H4 (cell line): ENCODE data around the gene SMS. TPM values are rescaled to one million over a fixed set of nuclear protein-coding genes. Genes with fewer than 3 reads are reported as not detected.
A peak's percentile ranks its signal among the peaks of the same experiment; 100 is the strongest.

ENCODE experiments used
- DNase-seq: peaks from one replicate; pipeline ENCODE4 v3.0.0-alpha.2; 2015; ENCODE audit warnings: low spot score
- total RNA-seq: library from RNA; depleted of rRNA; stranded (reverse); fragments of >200 nt; shearing (Covaris generic); gene quantifications from 2 replicates; pipeline ENCODE4 v1.2.3, GENCODE V29; 2014

The SMS gene
- total RNA-seq, 1 experiment from 2014 or later: 188 TPM

DNA sequence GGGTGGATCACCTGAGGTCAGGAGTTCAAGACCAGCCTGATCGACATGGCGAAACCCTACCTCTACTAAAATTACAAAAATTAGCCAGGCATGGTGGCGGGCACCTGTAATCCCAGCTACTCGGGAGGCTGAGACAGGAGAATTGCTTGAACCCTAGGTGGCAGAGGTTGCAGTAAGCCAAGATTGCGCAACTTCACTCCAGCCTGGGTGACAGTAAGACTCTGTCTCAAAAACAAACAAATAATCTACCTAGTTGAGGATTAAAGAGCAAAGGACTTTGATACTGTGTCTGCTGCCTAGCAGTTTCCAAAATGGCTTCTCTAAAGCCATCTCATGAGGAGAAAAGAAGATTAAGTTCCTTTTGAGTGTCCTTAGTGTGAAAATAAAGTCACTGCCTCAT lies 37.8 kb downstream of the SMS start:
- DNase-seq: no peak

DNA sequence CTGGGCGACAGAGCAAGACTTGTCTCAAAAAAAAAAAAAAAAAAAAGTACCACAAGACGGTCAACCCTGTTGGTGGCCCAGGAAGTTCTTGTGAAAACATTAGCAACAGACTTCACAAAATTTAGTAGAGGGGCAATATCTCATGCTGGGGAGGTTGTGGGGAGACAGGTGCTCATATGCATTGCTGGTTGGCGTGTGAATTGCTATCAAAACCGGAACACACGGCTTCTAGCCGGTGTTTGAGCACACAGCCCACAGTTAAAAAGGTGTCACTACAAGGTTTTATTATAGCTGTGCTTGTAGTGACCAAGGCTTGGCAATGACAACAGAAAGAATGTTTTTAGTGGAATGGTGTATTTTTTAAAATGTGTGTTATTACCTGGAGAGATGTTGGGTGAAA lies 41.8 kb downstream of the SMS start:
- DNase-seq: no peak

DNA sequence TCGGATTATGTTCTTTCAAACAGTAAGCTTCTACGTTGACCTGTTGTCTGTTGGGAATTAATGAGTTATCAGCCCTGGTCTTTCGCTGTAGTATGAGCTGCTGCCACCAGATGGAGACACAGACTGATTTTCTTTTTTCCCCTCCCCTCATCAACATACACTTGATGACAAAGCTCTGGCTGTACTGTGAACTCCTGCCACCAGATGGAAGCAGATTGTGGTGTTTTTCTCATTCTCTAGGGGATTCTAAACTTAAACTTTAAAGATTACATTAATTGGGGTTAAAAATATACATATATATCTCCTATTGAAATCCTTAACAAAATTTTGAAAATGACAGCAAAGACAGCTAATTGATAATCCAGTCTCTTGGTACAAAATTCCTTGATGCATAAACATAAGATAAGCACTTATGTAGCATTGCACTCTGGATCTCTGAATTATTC lies 44.8 kb downstream of the SMS start:
- DNase-seq: peak; percentile 65

DNA sequence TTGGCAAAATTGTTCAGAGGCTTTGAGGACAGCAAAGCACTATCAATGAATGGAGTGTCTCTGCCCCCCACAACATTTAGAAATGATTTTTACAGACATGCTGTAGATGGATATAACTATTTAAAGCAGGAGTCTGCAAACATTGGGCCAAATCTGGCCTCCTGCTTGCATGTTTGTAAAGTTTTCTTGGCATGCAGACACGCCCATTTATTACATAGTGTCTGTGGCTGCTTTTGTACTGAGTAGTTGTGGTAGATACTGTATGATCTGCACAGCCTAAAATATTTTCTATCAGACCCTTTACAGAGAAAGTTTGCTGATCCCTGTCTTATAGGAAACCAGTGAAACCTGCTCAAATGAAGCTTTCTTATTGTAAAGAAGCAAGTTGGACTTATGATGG lies 46.1 kb downstream of the SMS start:
- no peak for DNase-seq

DNA sequence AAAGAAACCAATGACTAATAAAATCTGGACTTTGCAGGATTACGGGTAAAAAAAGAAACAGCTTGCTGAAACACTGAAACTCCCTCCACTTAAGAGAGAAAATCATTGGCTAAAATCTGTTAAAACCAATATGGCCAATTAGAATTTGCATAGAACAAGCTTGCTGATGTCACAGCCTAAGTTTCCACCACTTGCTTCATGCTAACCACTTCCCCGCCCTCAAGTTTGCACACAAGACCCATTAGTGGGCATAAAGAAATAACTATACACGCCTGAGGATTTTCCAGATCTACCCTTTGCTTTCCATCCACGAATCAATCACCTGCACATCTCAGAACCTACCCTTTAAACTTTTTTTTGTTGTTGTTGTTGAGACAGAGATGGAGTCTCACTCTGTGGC lies 48.9 kb downstream of the SMS start:
- DNase-seq: no peak

DNA sequence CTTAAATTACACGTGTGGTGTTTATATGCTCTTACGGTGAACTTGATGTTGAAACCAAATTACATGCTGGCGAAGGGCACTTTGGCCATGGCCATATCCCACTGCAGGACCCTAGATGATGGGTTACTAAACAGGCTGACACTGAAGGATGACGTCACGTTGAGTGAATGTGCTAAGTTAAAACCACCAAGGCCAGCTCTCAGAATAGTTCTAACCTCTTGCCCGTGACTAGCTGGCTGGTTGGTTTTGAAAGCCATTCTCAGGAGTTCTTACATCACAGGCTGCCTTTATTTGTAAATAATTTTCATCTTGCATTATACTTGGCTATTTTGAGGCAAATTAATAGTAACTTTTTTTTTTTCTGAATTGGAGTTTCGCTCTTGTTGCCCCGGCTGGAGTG lies 50.3 kb downstream of the SMS start:
- no peak for DNase-seq

DNA sequence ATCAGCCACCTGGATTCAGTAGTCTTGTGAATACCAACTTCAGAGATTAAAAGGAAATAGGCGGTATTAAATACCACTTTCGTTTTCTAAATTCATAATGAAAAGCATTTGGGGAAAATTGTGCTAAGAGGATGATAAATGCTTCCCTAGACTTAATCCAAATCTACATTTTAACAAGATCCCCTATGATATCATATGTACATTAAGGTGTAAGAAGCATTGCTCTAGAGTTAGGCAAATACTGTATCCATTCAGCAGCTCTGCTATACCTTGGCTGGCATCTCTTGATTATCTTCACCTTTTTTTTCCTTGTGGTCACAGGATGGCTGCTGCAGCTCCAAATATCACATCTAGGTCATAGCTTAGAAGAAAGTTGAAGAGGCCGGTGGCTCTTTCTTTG lies 51.0 kb downstream of the SMS start:
- no peak for DNase-seq

DNA sequence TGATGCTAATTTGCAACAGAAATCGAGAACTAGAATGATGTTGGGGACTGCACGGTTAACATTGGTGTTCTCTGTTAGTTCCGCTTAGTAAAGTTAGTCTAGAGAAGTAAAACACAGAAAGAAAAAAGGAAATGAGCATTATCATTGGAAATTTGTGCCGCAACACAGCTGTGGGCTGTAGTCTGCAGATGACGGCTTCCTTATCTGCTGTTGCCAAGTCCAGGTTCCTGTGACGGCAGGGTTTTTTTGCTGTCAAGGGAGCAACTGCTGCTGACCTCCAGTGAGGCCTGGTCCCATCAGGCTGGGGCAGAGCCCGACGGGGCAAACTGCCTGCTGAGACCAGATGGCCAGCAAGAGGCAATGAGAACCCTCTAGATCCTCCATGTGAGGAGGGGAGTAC lies 52.8 kb downstream of the SMS start:
- DNase-seq: no peak

DNA sequence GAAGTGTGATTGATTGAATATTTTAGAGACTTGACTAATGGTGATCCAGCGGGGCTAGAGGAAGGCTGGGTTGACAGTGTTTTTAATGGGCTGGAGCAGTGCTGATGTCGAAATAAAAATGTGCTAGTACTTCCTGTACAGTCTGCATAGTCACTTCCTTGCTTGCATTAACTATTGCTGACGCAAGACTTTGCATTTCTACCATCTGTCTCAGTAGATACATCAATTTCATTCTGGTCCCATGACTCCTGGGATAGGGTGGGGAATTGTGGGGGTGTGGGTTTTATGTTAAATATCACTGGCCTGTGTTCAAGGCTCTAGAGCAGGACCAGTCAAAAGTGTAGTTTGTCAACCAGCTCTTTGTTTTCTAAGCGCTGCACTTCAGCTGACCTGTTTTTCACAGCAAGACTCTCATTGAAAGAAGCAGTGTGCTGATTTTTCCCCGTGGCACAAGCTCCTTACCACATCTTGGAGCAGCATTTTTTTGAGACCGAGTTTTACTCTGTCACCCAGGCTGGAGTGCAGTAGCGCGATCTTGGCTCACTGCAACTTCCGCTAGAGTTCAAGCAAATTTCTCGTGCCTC lies 56.5 kb downstream of the SMS start:
- DNase-seq: peak; percentile 29

DNA sequence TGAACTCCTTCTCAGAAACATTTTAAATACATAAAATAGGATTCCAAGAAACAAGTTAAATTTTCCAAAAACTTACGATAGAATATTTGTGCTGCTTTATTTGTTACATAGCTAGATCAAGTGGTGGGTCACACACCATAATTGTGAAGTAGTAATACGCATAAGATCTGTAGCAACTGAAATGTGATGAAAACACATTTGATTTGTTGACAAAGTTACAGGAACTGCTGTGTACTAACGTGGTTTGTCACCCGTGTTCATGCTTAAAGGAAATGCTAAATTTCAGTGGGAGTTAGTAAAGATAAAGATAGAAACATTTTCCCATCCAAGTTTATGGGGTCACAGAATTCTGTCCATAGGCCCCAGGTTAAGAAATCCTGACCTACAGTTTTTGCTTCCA lies 57.5 kb downstream of the SMS start:
- no peak for DNase-seq

DNA sequence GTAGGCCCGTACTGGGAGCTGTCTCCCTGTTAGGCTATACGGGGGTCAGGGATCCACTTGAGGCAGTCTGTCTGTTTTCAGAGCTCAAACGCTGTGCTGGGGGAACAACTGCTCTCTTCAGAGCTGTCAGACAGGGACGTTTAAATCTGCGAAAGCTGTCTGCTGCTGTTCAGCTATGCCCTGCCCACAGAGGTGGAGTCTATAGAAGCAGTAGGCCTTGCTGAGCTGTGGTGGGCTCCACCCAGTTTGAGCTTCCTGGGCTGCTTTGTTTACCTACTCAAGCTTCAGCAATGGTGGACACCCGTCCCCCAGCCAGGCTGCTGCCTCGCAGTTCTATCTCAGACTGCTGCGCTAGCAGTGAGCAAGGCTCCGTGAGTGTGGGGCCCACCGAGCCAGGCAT lies 64.4 kb downstream of the SMS start:
- no peak for DNase-seq

DNA sequence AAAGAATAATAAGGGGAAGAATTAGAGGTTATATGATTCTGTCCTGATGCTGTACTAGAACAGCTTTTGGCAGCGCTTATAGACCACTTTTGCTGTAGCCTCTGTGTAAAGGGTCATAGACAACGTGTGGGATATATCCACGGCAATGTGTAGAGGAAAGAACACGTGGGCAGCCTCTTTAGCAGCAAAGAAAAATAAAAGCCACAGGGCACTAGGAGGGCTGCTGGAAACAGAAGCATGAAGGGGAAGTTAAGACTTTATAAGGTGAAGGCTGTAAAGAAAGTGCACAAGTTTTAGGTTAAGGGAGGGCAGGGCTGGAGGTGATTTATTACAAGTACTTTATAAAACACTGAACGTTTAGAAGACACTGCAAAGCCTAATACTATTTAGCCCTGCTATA lies 71.5 kb downstream of the SMS start:
- DNase-seq: no peak

DNA sequence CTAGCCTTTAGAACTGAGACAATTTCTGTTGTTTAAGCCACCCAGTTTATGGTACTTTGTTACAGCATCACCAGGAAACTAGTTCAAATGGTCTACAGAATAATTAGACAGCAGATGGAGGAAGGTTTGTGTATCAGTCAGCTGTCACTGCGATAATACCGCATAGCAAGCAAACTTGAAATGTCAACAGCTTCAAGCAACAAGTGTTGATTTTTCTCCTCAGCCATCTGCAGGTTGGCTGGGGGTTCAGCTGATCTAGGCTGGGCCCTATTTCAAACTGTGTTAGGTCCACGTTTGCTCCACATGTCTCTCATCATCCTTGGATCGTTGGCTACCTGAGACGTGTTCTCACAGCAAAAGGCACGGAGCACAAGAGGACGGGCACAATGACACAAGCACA lies 72.4 kb downstream of the SMS start:
- DNase-seq: no peak

DNA sequence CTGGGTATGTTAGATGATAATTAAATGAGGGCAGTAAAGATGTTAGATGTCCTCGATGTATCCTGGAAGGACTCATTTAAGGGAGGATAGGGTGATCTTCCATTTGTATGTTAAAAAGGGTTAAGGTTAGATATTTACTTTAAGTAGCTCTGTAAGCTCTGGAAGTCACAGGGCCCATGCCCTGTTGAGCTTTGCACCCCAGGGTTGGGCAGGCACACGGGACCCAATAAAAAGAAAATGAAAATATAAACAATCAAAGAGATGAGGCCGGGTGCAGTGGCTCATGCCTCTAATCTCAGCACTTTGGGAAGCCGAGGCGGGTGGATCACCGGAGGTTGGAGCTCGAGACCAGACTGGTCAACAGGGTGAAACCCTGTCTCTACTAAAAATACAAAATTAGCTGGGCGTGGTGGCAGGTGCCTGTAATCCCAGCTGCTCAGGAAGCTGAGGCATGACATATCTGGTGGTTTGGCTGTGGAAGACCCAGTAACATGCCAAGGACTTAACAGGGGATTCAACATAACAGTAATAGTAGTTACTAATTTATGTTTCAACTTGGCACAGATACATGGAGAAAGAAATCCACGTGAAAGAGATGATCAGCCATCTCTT lies 74.7 kb downstream of the SMS start:
- DNase-seq: no peak

DNA sequence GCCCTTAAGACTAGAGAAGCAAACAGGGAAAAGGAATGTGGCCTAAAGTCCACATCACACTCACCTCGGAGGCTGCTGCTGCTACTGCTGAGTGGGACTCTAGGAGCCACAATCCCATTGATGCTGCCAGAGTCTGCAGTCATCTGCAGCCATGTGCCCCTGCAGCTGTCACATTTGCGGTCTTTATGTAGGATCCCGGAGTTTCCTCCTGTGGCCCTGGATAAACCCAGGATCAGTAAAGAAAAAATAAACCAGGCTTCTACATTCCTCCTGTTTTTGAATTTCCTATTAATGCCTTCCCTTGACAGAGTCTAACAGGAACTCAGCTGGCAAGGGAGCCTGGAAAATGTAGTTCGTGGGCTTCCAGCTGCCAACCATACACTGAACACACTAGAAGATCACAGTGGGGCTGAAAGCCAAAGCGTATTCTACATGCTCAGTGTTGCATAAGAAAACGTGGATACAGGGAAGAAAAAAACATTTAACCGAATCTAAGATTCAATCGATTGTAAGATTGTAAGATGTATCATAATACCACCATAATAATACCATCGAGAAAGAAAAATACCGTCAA lies 81.3 kb downstream of the SMS start:
- DNase-seq: no peak

DNA sequence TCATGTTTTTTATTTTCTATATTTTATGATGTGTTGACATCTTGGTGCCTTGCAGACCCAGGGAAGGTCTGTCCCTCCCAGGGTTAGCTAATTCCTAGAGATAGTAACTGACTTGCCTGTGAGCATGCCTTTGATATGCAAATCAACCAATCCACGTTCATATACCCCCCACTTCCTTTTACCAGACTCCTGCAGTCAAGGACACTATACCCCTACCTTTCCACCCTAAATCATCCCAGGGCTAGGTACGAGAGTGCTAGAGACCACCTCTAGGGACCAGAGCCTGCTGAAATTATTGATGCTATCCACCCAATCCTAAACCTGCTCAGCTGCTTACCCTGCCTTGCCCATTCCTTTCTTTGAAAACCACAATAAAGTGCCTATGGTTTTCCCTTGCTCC lies 84.1 kb downstream of the SMS start:
- DNase-seq: no peak

DNA sequence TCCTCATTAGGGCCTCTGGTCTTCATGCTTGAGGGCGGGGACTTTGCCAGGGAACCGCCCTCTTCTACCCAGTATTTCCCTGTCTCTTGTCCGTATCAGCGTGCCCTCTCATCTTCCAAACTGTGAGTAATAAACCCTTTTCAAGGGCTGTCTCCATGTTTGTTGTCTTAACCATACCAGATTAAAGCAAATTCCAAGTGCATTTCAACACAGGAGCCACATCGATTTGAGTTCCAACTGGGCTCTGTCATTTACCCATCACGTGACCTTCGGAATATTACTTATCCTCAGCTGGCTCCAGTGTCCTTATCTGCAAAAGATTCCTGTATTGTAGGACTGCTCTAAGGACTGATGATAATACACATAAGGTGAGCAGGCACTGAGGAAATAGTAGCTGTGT lies 85.2 kb downstream of the SMS start:
- no peak for DNase-seq

DNA sequence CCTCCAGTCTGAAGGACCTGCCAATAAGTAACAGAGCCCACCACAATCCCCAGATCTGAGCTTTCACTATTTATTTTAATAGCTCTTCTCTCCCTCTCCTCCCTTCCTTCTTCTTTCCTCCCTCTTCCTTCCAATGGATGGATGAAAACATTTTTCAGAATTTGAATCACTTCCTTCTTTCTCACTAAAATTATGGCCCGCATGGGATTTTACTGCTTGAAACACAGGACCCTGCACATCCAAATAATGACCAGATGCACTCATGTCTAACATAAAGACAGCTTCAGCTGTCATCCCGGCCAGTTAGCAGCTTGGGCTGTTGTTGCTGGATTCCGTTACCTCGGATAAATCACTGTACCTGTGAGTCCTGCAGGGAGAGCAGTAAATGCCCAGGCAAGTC lies 86.2 kb downstream of the SMS start:
- DNase-seq: no peak

DNA sequence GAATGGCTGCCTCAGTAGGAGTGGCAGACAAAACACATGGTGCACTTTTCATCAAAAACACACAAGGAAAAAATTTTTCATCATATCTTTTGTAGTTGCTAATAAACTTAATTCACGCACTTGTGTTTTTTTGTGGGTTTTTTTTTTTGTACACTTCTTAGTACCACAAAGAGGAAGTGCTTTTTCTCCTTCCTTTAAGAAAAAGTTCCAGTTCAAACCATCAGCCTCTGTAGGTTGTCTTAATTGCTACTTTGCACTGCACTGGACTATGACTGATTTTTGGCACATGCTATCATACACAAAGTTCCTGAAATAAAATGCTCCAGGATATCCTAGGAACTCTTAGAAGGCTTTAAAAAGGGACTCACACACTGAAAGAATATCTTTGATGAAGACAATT lies 91.6 kb downstream of the SMS start, which contains the start of gene PHEX:
Gene PHEX, plus strand, starts transcription at position 242 of the 400 bp plus-strand sequence. CDS start 681 bp downstream, outside the sequence.
- no peak for DNase-seq

DNA sequence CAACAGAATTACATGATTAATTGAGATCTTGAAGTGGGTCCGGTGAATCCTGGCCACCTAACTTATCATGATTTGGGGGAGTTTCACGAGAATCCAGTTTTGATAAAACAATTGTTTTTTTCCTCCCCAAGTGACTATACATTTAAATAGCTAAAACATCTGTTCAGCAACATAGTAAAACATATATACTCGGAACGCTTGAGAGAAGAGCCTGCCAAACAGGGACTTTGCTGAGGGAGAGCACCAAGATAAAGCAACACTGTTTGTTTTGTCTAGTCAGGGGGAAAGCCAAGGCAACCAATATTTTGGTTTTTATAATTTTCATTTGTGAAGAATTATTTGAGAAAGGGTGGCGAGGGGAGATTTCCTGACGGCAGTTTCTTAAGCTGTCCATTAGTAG lies 92.0 kb downstream of the SMS start:
- DNase-seq: no peak

DNA sequence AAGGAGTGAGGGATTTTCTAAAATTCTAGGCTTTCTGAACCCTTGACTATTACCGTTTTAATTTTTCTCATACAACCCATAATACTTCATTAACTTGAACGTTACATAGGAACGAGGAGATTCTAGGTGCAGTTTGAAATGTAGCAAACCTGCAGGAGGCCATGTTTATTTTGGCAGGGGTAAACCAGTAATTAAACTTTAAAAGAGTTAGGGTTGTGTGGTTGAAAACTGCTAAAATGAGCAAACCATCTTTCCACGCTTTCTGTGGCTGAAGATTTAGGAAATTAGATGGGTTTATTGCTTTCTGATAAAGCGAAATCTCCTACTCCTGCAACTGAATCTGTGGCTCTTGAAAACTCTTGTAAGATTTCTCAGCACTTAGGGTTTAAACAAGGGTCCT lies 93.3 kb downstream of the SMS start:
- no peak for DNase-seq

DNA sequence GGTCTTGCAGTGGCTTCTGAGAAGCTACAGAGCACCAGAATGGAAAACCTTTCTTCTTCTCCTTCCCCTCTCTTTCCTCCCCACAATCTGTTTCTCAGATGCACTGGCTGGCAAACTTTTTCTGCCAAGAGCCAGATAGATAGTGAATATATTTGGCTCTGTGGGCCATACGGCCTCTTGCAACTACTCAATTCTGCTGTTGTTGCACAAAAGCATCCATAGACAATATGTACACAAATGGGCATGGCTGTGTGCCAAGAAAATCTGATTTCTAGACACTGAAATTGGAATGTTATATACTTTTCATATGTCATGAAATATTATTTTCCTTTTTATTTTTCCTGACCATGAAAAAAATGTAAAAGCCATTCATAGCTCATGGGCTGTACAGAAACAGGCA lies 94.7 kb downstream of the SMS start:
- no peak for DNase-seq

DNA sequence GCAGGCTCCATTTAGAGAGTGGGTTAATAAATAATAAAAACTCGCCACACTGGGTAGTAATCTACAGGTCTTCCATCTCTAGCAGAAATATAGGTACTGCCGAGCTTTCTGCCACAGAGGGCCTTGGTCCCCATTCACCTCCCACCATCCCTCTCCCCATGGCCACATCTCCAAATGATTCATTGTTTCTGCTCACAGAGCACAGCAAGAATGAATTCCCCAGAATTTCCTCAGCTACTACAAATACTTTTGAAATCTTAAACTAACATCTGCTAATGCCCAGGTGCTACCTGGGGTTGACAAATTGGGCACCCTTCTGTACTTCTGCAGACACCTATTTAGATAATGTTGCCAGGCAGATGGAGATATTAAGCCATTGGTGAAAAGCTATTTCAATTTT lies 96.7 kb downstream of the SMS start:
- DNase-seq: no peak
